IMR-90 (cell line): ENCODE results near the gene LRRC42. TPM values are rescaled to one million over a fixed set of nuclear protein-coding genes. Genes with fewer than 3 reads are reported as not detected.

Source experiments
- ATAC-seq: fragments of 200-7000 bp; cut with Tn5 transposase; 2 replicates; pipeline ENCODE4 v1.9.1; 2020; ENCODE audit warnings: low read depth, mild to moderate bottlenecking, moderate library complexity
- BruUV-seq: library from RNA; stranded (reverse); fragments of 400-500 nt; replicated peaks from 2 replicates; lab custom pipeline; 2021; lab: Mats Ljungman, UMichigan
- CTCF ChIA-PET: fragments of 300-600 bp; formaldehyde crosslinking; extraction: SDS; loops from one replicate; lab custom pipeline; 2021; ENCODE audit warnings: antibody characterized with exemption; lab: Yijun Ruan, JAX
- POLR2A ChIA-PET: fragments of 300-600 bp; sonication (Branson Sonifier 250); formaldehyde crosslinking; loops from one replicate; lab custom pipeline; 2022; ENCODE audit warnings: antibody characterized with exemption; ENCODE audit not compliant: unreplicated experiment; lab: Charles Lee
- DNase-seq: peaks from one replicate; pipeline ENCODE4 v3.0.0; 2013
- H2AFZ ChIP-seq: replicated peaks from 2 replicates; pipeline ENCODE3; 2013; ENCODE audit warnings: low read length, mild to moderate bottlenecking; ENCODE audit not compliant: poor library complexity
- H2AK5ac ChIP-seq: 2 replicates; pipeline ENCODE4 v1.6.1; 2013; ENCODE audit warnings: low read depth, low read length, inconsistent platforms
- H2AK9ac ChIP-seq: replicated peaks from 2 replicates; pipeline ENCODE3; 2013; ENCODE audit warnings: mild to moderate bottlenecking, low read depth, low read length, moderate library complexity; ENCODE audit not compliant: poor library complexity
- H2BK120ac ChIP-seq: 2 replicates; pipeline ENCODE4 v1.6.1; 2013; ENCODE audit warnings: low read depth, low read length, inconsistent platforms
- H2BK15ac ChIP-seq: 3 replicates; pipeline ENCODE4 v1.6.1; 2013; ENCODE audit warnings: low read depth, low read length, inconsistent platforms
- H2BK20ac ChIP-seq: 2 replicates; pipeline ENCODE4 v1.6.1; 2013; ENCODE audit warnings: low read depth, mild to moderate bottlenecking, inconsistent platforms, low read length, moderate library complexity
- H2BK5ac ChIP-seq: 2 replicates; pipeline ENCODE4 v1.6.1; 2013; ENCODE audit warnings: mild to moderate bottlenecking, low read depth, low read length, inconsistent platforms; ENCODE audit not compliant: poor library complexity, severe bottlenecking
- H3K14ac ChIP-seq: replicated peaks from 2 replicates; pipeline ENCODE4 v1.6.1; 2013; ENCODE audit warnings: low read depth, low read length, inconsistent platforms
- H3K18ac ChIP-seq: 2 replicates; pipeline ENCODE4 v1.6.1; 2013; ENCODE audit warnings: low read depth, low read length, control low read depth
- H3K23ac ChIP-seq: 2 replicates; pipeline ENCODE4 v1.6.1; 2013; ENCODE audit warnings: low read depth, low read length, inconsistent platforms
- H3K27ac ChIP-seq: 2 replicates; pipeline ENCODE4 v1.5.1; 2013; ENCODE audit warnings: mild to moderate bottlenecking, control low read depth, low read length; ENCODE audit not compliant: insufficient read depth
- H3K27me3 ChIP-seq: 2 replicates; pipeline ENCODE4 v1.6.1; 2013; ENCODE audit warnings: low read length; ENCODE audit not compliant: control insufficient read depth, insufficient read depth
- H3K36me3 ChIP-seq: 2 replicates; pipeline ENCODE4 v1.6.1; 2013; ENCODE audit warnings: low read length, mixed read lengths; ENCODE audit not compliant: control insufficient read depth, insufficient read depth
- H3K4ac ChIP-seq: 2 replicates; pipeline ENCODE4 v1.6.1; 2013; ENCODE audit warnings: low read depth, low read length, inconsistent platforms
- H3K4me1 ChIP-seq: 2 replicates; pipeline ENCODE4 v1.6.1; 2013; ENCODE audit warnings: low read length, mixed read lengths; ENCODE audit not compliant: control insufficient read depth, insufficient read depth
- H3K4me2 ChIP-seq: 2 replicates; pipeline ENCODE4 v1.6.1; 2013; ENCODE audit warnings: low read depth, mild to moderate bottlenecking, control low read depth, low read length, moderate library complexity
- H3K4me3 ChIP-seq: 2 replicates; pipeline ENCODE4 v1.5.1; 2013; ENCODE audit warnings: low read depth, mild to moderate bottlenecking, control low read depth, low read length, moderate library complexity; ENCODE audit not compliant: insufficient read depth
- H3K56ac ChIP-seq: 2 replicates; pipeline ENCODE4 v1.6.1; 2013; ENCODE audit warnings: low read length, inconsistent platforms; ENCODE audit not compliant: insufficient read depth; ENCODE audit errors: extremely low read depth
- H3K79me1 ChIP-seq, 2 experiments: 2 replicates each; pipeline ENCODE4 v1.6.1; 2013; ENCODE audit warnings: low read length in 2 of 2, inconsistent platforms in 1 of 2, low read depth in 1 of 2
- H3K9ac ChIP-seq: 2 replicates; pipeline ENCODE4 v1.6.1; 2013; ENCODE audit warnings: low read depth, low read length, control low read depth
- H3K9me1 ChIP-seq: 2 replicates; pipeline ENCODE4 v1.6.1; 2013; ENCODE audit warnings: low read length, inconsistent platforms; ENCODE audit not compliant: insufficient read depth
- H3K9me3 ChIP-seq: 2 replicates; pipeline ENCODE4 v1.6.1; 2013; ENCODE audit warnings: low read length; ENCODE audit not compliant: control insufficient read depth, insufficient read depth
- H4K20me1 ChIP-seq: 2 replicates; pipeline ENCODE4 v1.6.1; 2013; ENCODE audit warnings: low read length, inconsistent platforms; ENCODE audit not compliant: insufficient read depth
- H4K5ac ChIP-seq: 2 replicates; pipeline ENCODE4 v1.6.1; 2013; ENCODE audit warnings: mild to moderate bottlenecking, low read depth, low read length, control low read depth
- H4K8ac ChIP-seq, 2 experiments: 2 replicates each; pipeline ENCODE4 v1.6.1; 2013; ENCODE audit warnings: low read depth in 2 of 2, low read length in 2 of 2, control low read depth in 1 of 2, inconsistent platforms in 1 of 2
- H4K91ac ChIP-seq: 2 replicates; pipeline ENCODE4 v1.6.1; 2013; ENCODE audit warnings: low read depth, low read length, inconsistent platforms; ENCODE audit not compliant: insufficient read depth
- BHLHE40 ChIP-seq: fragments of 150-350 bp; IDR thresholded peaks from 2 replicates; pipeline ENCODE4 v1.6.1; 2016; ENCODE audit warnings: mild to moderate bottlenecking, low read depth, low read length
- CHD1 ChIP-seq: IDR thresholded peaks from 2 replicates; pipeline ENCODE4 v1.6.1; 2012; ENCODE audit warnings: low read depth, low read length, improper control_type of control experiment
- FOS ChIP-seq: fragments of 150-350 bp; IDR thresholded peaks from 2 replicates; pipeline ENCODE4 v1.6.1; 2016; ENCODE audit warnings: low read depth, low read length
- MAFK ChIP-seq: IDR thresholded peaks from 2 replicates; pipeline ENCODE4 v1.6.1; 2012; ENCODE audit warnings: low read depth, low read length, improper control_type of control experiment
- MAZ ChIP-seq: IDR thresholded peaks from 2 replicates; pipeline ENCODE4 v1.6.1; 2012; ENCODE audit warnings: low read depth, mild to moderate bottlenecking, low read length, improper control_type of control experiment, moderate library complexity, borderline replicate concordance
- MXI1 ChIP-seq: IDR thresholded peaks from 2 replicates; pipeline ENCODE4 v1.6.1; 2012; ENCODE audit warnings: low read depth, mild to moderate bottlenecking, low read length, moderate library complexity, borderline replicate concordance
- NFE2L2 ChIP-seq: fragments of 150-350 bp; IDR thresholded peaks from 2 replicates; pipeline ENCODE4 v1.6.1; 2016; ENCODE audit warnings: low read depth, mild to moderate bottlenecking, low read length
- POLR2A ChIP-seq: IDR thresholded peaks from 2 replicates; pipeline ENCODE4 v1.6.1; 2012; ENCODE audit warnings: mild to moderate bottlenecking, low read depth, low read length
- RAD21 ChIP-seq: IDR thresholded peaks from 2 replicates; pipeline ENCODE4 v1.6.1; 2012; ENCODE audit warnings: low read length, improper control_type of control experiment
- RCOR1 ChIP-seq: IDR thresholded peaks from 2 replicates; pipeline ENCODE4 v1.6.1; 2012; ENCODE audit warnings: mild to moderate bottlenecking, low read length, improper control_type of control experiment; ENCODE audit not compliant: insufficient replicate concordance
- RFX5 ChIP-seq: IDR thresholded peaks from 2 replicates; pipeline ENCODE4 v1.8.0; 2012; ENCODE audit warnings: low read depth, mild to moderate bottlenecking, low read length, moderate library complexity
- SMC3 ChIP-seq: fragments of 150-350 bp; IDR thresholded peaks from 2 replicates; pipeline ENCODE4 v1.6.1; 2016; ENCODE audit warnings: low read depth, mild to moderate bottlenecking, antibody characterized with exemption, low read length, moderate library complexity
- WGBS, 2 experiments: methylation state at CpG; one replicate each; pipeline versions ENCODE4 v1.1.5 to v1.1.7; 2013; ENCODE audit warnings: missing lambda C conversion rate in 2 of 2; ENCODE audit not compliant: insufficient read length in 1 of 2; ENCODE audit errors: extremely low coverage in 2 of 2; 5-methylcytosine and 5-hydroxymethylcytosine counted together
- dilution Hi-C: fragments of 300-500 bp; cut with HindIII; formaldehyde crosslinking; loops from one replicate; pipeline ENCODE4 v1.14.3; 2018; ENCODE audit warnings: low sequenced_read_pairs; ENCODE audit not compliant: unreplicated experiment
- in situ Hi-C: fragments of 300-500 bp; cut with MboI; formaldehyde crosslinking; loops from 3 replicates; pipeline ENCODE4 v1.14.3; 2019; ENCODE audit warnings: low sequenced_read_pairs, inconsistent platforms, mixed read lengths
- intact Hi-C: fragments of 100-400 bp; cut with micrococcal nuclease; formaldehyde crosslinking; loops from 2 replicates; pipeline ENCODE4 v1.10.0; 2022
- polyA plus RNA-seq, 3 experiments: library from polyadenylated mRNA; depleted of rRNA; stranded (reverse); fragments of >200 nt; gene quantifications; 2 replicates each; pipeline ENCODE4 v1.2.3, GENCODE V29; 2012; ENCODE audit warnings: low replicate concordance in 1 of 3
- total RNA-seq: library from RNA; depleted of rRNA; stranded (reverse); fragments of >200 nt; gene quantifications from 2 replicates; pipeline ENCODE4 v1.2.3, GENCODE V29; 2012
- TF ChIP-seq, protein P1 (sequence below): fragments of 150-350 bp; IDR thresholded peaks from 2 replicates; pipeline ENCODE4 v1.6.1; 2016; ENCODE audit warnings: low read depth, mild to moderate bottlenecking, low read length, moderate library complexity, borderline replicate concordance
- TF ChIP-seq, protein P2 (sequence below): conservative IDR thresholded peaks from 2 replicates; pipeline ENCODE4 v1.5.1; 2012; ENCODE audit warnings: mild to moderate bottlenecking, low read depth, low read length, improper control_type of control experiment

Gene LRRC42
- total and polyA plus RNA-seq, 2 of the 4 experiments (the other 2 are of a cell fraction) = 39.9 to 47.5 TPM

DNA sequence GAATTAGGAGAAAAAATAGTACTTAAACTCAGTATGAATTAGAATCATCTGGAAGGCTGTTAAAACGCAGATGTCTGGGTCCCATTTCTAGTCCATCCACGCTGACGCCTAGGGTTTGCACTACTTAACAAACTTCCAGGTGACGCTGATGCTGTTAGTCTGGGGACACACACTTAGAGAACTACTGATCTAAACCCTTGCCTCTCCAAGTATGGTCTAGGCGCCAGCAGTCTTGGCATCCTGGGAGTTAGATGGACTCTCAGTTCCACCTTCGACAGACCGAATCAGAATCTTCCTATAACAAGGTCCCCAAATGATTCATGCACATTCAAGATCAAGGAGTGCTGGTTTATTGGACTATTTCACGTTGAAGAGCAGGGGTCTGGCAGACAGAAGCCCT lies 40.6 kb upstream of the LRRC42 start:
- no peaks in the 10 kb centered on the region for H3K27me3 ChIP-seq
- no peaks in the 10 kb centered on the region for H4K20me1 ChIP-seq
- no peak overlapping the region for H2BK20ac ChIP-seq
- H3K14ac ChIP-seq = no peak overlapping the region
- dilution Hi-C loops = no loop called here
- H2BK5ac ChIP-seq = no peak overlapping the region
- H3K9ac ChIP-seq = no peak overlapping the region
- 100% methylated on average over 3 of the region's 8 CpGs; no CpG with 5 or more reads in 1 of the 2 experiments for WGBS, 2 experiments
- CTCF ChIA-PET = interaction anchor here (0.6 kb wide), 1 partner anchor 918 kb away, joined by 5 read pairs; no protein-coding TSS in a partner anchor
- TF ChIP-seq POLR2A (no peak), MAFK (no peak), NFE2L2 (no peak), CHD1 (no peak), BHLHE40 (no peak), FOS (no peak), MXI1 (no peak), MAZ (no peak), SMC3 (no peak), RFX5 (no peak), RAD21 (no peak), RCOR1 (no peak)
- TF ChIP-seq, protein P1, sequence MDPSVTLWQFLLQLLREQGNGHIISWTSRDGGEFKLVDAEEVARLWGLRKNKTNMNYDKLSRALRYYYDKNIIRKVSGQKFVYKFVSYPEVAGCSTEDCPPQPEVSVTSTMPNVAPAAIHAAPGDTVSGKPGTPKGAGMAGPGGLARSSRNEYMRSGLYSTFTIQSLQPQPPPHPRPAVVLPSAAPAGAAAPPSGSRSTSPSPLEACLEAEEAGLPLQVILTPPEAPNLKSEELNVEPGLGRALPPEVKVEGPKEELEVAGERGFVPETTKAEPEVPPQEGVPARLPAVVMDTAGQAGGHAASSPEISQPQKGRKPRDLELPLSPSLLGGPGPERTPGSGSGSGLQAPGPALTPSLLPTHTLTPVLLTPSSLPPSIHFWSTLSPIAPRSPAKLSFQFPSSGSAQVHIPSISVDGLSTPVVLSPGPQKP = no peak
- TF ChIP-seq, protein P2, sequence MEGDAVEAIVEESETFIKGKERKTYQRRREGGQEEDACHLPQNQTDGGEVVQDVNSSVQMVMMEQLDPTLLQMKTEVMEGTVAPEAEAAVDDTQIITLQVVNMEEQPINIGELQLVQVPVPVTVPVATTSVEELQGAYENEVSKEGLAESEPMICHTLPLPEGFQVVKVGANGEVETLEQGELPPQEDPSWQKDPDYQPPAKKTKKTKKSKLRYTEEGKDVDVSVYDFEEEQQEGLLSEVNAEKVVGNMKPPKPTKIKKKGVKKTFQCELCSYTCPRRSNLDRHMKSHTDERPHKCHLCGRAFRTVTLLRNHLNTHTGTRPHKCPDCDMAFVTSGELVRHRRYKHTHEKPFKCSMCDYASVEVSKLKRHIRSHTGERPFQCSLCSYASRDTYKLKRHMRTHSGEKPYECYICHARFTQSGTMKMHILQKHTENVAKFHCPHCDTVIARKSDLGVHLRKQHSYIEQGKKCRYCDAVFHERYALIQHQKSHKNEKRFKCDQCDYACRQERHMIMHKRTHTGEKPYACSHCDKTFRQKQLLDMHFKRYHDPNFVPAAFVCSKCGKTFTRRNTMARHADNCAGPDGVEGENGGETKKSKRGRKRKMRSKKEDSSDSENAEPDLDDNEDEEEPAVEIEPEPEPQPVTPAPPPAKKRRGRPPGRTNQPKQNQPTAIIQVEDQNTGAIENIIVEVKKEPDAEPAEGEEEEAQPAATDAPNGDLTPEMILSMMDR = no peak
- no peak overlapping the region for H2BK120ac ChIP-seq
- no peak overlapping the region for H4K91ac ChIP-seq
- H3K4me2 ChIP-seq = no peak overlapping the region
- H3K4me1 ChIP-seq = peaks cover 10% of the 10 kb centered on the region
- H3K9me3 ChIP-seq = no peaks in the 10 kb centered on the region
- POLR2A ChIA-PET = no interaction called here
- no peak overlapping the region for H4K5ac ChIP-seq
- H3K9me1 ChIP-seq = peaks cover 3% of the 10 kb centered on the region; the same call in 1 of the 2 replicates
- H3K79me1 ChIP-seq = no peaks in the 10 kb centered on the region
- BruUV-seq = no TSS peak
- no peaks in the 10 kb centered on the region; the same call in 1 of the 2 replicates for H3K36me3 ChIP-seq
- H3K4ac ChIP-seq = no peak overlapping the region
- DNase-seq (no peak), ATAC-seq (no peak)
- H2BK15ac ChIP-seq = no peak overlapping the region
- H3K4me3 ChIP-seq = no peak overlapping the region
- intact Hi-C loops = no loop called here
- H3K27ac ChIP-seq = no peak overlapping the region
- H2AFZ ChIP-seq = no peak overlapping the region
- in situ Hi-C loops = no loop called here
- no peak overlapping the region for H4K8ac ChIP-seq
- no peak overlapping the region for H3K23ac ChIP-seq
- H3K18ac ChIP-seq = no peak overlapping the region
- H2AK5ac ChIP-seq = no peak overlapping the region
- H2AK9ac ChIP-seq = no peak overlapping the region
- no peak overlapping the region for H3K56ac ChIP-seq
